Fibroblast of upper back skin (primary cell): Measurements from ENCODE around the gene CTBP2.
"Not testable (repeated sequence)": the region's sequence is repeated elsewhere in the genome, so short reads cannot be mapped to it uniquely, and the experiment has no call there.

Experiments used
- DNase-seq: peaks from one replicate; pipeline ENCODE4 v3.0.0-alpha.2; 2013

Gene CTBP2

DNA sequence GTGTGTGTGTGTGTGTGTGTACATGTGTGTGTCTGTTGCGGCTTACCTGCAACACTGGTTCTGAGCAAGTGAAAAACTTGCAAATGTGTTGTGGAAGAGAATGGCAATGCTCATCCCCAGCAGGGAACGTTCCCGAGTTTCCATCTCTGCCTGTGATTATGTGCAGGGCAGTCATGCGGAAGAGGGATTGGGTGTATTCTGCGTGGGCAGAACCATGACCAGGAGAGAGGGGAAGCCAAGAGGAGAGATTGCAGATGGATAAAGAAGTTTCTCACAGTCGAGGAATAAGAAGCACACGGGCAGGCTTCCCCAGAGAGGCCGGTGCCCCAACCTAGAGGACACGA, 99.9 kb downstream of the CTBP2 start:
- DNase-seq, result peak; percentile 14

- peak; percentile 81 for DNase-seq
Measured at GRCh38 chr10:125060026-125060425, 100.3 kb downstream of the CTBP2 start.

DNA sequence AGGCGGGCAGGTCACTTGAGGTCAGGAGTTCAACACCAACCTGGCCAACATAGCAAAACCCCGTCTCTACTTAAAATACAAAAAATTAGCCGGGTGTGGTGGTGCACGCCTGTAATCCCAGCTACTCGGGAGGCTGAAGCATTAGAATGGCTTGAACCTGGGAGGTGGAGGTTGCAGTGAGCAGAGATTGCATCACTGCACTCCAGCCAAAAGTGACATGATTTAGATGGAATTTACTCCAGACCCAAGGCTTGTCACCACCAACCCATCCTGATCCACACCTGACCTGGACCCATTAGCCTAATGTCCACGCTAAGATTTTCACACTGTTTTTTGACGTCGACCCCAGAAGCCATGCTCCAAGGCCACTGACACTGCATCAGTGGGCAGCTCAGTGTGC, 101.0 kb downstream of the CTBP2 start:
- DNase-seq, result not testable (repeated sequence)

DNA sequence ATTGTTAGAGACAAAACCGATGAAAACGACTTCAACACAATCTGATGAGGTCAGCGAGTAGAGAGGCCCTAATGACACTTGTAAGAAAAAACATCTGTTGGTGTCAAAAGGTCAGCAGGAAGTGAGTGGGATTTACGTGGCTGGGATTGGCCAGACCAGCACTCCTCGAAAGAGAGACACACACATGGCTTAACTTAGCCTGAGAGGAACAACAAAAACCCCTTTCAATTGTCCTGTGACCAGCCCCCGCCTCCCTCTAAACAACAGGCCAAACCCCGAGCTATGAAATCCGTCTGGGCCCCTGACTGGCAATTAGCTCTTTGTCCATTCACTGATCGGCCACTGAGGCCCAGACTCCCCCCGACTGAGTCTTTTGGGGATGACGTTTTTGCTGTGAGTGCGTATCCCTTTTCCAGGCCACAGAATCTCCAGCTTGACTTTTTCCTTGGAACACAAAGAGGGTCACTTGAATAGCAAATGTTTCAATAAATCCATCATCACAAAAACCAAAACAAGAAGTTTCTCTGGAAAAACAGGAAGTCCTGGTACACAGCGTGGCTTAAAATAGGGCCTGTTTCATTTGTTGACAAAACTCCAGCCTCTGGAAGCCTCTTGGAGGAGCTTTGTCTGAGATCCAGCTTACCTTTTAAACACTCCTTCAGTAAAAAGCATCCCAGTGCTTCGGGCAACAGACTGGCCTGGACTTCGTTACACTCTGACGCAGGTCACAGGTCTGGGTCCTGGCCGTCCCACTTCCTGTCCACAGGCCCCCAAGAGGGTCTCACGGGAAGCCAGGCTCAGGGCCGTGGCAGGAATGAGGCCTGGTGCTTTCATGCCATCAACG, 103.0 kb downstream of the CTBP2 start:
- DNase-seq, result peak; percentile 84

DNA sequence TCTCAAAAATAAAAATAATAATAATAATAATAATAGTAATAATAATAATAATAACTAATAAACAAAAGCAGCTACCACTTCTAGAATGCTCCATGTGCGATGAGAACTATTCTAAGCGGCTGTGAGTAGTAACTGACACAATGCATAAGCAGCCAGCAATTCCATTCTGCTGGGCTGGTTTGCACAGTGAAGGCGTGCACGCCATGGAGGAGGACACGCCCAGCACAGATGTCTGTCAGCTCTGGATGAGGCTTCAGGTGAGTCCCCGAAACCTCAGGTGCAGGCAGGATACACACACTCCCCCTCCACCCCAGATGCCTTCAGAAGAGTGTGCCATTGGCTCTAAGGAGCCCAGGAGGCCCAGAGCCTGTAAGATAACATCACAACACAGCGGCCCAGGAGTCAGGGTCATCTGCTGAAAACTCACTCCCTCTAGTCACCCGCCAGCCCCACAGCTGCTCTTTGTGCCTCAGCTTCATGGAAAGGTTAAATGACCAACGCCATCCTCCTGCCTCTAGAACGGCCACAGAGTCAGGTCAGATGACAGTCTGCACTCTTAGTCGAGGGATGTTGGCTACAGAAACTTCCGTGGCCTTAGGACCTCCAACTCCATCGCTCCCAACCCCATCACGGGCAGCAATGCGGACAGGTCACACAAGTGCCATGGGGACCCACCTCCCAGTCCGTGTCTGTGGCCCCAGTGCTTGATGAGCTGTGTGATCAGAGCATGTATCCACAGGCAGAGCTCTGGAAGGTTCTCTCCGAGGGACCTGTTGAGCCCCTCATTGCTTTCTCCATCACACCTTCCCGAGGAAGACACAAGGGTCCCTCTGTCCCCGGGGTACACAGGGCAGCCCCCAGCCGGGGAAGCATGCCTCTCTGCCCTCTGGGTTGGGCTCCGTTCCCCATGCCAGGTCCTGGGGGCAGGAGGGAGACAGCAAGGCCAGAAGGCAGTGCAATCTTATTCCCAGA, 103.9 kb downstream of the CTBP2 start:
- no peak for DNase-seq

DNA sequence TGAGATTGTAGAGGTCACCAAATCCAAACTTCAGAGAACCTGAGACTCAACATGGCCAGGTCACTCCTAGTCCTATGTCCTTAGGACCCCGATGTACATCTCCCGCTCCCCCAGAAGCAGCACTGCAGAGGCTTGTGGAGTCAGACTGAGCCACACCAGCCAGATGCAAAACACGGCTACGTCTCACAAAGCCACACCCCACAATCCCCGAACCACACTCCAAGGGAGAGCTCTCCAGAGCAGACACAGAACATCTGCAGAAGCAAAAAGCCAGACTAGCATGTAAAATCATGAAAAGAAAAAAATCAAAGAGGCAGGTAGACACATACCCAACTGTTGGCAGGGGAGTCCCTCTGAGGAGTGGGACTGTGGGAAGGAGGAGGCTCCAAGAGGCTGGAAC, 104.9 kb downstream of the CTBP2 start:
- DNase-seq, result no peak

DNA sequence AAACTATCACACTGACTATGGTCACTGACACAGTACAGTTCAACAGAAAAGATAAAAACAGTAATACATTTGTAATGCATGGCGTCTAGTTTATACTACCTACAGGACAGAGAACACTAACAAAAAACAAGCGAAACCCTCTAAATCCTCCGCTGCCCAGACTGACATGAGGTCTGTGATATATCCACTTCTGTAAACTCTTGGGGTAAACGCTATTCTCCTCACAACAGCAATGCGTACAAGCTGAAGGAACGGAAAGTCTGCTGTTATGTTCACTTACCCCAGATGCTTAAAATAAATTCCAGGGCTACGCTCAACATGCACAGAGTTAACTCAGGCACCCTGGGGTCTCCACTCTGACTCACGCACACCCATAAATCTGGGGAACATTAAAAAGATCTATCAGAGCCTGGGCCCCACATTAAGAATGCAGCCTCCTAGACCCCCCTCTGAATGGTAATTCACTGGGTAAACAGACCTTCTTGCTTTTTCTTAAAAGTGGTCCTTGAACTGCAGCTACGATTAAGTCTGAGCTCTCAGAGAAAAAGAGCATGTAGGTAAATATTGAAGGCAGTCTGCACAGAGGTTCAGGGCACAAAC, 105.6 kb downstream of the CTBP2 start:
- peak; percentile 51 for DNase-seq

- DNase-seq, result no peak
Measured at GRCh38 chr10:125054216-125054615, 106.1 kb downstream of the CTBP2 start.

DNA sequence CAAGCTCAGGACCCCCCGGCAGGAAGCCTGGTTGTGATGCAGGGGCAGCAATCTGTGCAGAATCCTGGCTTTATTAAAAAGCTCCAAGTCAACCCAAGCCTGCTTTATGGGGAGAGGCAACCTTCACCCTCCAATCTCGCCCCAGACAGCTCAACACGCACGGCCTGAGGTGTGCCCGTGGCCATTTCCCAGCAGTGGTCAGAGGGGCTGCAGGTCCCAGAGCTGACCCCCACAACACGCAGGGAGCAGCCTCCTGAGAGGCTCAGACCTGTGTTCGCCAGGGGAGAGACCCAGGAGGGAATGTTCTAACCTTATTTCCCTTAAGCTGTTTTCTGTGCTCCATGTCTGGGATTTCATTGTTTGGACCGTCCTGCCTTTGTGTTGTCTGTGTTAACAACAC, 108.2 kb downstream of the CTBP2 start:
- DNase-seq, result no peak

DNA sequence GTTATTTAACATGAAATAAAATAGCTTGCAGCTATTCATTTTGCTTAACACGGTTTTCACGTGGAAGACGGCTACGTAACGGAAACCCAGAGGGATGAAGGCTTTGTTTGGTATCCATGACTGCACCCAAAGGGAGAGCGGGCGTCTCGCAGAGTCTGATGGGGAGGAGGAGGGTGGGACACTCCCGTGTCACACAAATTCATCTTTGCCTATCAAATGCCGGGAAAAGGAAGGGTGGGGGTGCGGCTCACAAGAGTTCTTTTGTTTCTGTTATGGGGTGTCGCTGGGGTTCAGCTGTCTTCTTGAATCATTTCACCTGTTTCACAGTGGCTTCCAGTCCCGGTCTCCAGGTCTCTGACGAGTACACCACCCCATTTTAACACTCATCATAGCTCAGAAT, 110.0 kb downstream of the CTBP2 start:
- DNase-seq, result no peak

DNA sequence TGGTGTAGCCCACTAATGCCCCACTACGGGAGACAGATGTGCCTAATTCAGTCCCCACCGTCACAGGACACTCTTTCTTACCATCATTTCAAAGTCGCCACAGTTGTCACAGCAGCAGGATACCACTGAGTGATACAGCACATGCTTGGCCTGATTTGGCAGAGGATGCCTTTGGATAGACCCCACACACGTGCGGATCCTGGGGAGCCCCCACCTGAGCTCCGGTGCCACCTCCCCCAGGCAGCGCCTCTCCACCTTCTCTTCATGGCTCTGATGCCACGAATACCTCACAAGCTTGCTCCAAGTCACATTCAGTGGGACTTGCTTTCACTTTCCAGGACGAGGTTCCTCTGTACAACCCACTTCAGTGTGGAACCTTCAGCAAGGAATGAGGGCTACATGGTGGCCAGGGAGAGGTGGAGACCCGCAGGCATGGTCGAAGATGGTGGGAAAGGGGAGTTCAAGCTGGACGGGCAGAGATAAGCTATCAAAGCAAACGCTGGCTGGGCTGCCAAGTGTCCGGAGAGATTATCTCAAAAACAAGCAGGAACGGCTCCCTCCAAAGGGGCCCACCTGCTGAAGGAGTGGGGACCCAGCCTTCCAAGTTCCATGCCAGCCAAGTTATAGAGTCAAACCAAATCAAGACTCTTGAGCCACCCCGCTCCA, 111.0 kb downstream of the CTBP2 start:
- no peak for DNase-seq

DNA sequence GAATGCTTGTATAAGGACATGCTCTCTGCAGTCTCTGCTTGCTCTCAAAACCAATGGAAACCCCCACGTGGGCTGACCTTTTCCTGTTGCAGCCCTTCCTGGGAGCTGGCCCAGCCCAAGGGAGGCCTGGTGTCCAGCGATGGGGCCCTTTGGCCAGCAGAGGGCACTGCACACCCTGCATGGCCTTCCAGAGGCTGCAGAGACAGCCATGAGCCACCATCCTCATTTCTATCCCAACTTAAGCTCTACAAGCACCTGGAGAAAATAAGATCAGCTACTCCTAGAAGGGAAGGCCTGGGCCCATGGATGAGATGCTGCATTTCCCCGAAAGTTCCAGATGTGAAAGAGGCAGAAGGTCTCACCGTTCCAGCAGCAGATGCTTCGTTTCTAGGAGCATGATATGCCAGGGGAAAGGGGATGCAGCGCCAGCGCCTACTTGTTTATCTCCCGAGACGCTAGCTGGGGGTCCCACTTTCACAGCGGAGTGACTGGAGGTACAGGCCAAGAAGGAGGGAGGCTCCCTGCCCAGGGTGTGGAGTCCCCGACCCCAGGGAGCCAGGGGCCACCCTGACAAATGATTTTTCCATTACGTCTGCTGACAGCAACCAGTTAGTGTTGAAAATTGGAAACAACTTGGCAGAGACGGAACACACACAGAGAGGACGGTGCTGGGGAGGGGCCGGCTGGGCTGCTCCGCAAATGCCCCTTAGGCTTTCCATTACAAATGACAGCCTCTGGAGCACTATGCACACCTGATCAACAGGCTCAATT, 112.1 kb downstream of the CTBP2 start:
- DNase-seq, result peak; percentile 81

DNA sequence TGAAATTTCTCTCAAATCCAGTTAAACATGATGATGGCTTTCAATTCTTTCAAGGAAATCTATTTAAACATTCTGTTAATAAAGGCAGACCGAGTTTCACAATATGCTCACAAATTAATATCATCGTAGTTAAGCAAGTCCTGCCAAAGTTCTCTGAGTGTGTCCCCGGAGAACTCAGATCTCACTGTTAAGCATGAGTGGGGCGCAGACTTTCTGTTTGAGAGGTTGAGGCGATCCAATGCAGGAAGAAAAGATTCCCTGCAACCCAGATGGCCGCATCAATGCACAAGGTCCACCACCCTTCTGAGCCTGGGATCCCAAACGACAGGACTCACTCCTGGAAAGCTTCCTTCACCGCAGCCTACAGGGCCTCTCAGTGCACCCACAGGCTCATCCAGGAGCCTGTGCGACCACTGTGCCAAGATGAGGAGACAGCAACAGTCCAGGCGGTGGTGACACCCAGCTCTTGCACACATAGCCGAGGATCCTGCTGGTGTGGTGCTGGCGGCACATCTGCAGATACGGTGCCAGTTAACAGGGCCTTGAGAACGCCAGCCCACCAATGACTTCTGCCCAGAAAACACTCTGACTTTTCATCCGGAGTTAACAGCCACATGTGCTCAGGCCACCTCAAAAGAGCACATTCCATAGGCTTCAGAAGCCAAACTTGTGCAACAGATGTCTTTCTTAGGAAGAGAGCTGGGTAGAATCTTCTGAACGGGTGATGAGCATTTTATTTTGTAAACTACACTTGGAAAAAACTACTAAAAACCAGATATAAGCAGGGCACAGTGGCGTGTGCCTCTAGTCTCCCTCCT, 116.3 kb downstream of the CTBP2 start:
- DNase-seq, result peak; percentile 51

GRCh38 chr10:125041856-125042506, 118.4 kb downstream of the CTBP2 start:
- DNase-seq, result peak; percentile 69

DNA sequence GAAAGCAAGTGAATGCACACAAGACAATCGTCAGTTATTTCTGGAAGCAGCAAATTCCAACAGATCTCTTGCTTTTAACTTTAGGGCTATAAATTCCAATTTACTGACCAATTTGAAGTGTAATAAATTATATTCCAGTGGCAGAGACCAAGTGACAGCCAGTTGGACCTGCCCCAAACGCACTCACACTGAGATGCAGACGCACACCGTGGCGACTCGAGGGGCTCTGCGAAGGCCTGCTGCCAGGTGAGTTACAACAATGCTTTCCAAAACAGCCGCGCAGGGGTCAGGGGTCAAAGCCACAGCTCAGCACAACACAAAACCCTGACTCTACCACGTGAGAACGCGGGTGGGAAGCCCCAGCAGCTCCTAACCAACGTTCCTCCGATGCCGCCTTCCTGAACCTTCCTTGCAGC, 121.0 kb downstream of the CTBP2 start:
- peak; percentile 46 for DNase-seq

DNA sequence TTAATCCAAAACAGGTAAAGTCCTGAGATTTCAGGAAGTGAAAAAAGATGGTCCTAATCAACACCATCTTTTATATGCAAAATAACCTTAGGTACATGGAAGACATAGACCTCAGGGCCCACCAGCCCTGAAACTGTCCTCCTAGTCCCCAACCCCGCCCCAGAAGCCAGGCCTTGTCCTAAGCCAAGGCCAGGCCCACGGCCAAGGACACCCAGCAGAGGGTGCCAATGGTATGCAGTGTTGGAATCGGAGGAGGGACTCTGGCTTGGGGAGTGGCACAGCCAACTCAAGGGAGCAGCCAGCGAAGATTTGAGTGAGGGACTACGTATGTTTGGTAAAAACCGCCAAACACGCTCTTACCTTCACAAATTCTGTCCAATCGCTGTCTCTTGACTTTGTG, 121.7 kb downstream of the CTBP2 start:
- no peak for DNase-seq

DNA sequence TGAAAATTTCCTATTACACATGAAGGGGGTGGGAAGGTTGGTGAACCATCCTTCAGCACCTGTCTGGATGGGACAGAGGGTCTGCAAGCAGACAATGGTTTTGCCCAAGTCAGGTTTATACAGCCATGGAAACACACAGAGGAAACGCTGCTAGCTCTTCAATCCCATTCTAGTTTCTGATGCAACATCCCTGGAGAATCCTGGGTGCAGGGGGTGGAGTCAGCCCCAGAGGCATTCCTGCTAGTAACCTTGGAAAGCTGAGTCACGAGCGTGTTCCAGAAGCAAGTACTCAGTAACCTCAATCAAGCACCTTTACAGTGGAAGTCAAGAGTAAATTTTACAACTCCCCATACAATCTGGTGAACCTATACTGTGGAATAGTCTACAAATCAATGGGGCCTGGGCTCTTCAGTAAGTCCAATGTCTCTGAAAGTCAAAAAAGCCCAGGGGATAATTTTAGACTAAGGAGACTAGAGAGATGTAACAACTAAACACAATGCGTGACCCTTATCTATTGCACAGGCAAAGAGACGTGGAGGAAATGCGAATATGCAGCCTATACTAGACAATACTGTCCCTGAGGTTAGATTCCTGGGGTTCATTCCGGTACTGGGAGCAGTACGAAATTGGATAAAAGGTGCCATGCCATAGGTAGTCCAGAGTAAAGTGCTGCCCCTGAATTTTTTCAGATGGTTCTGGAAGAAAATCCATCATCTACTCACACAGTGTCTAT, 123.1 kb downstream of the CTBP2 start:
- peak; percentile 80 for DNase-seq

GRCh38 chr10:125035588-125036295, 124.6 kb downstream of the CTBP2 start:
- DNase-seq, result no peak

DNA sequence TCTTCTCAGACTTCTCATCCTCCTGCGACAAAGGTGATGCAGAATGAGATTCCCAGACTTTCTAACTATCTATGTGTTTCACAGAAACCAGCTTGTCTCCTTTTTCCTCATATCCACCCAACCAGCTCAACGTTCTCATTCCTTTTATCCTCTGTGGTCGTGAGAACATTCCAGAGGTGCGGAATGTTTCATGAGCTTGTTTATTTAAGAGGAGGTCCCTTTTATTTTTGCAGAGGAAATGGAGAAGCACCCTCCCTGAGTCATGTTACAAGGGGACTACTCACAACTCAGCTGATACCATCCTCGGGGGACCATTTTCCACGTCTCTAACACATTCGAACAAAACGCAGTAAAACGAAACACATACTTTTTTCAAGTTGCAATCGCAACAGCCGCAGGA, 125.2 kb downstream of the CTBP2 start:
- DNase-seq, result peak; percentile 95
